ENCODE results near the gene TTC32. TPM values are rescaled to one million over a fixed set of nuclear protein-coding genes. Genes with fewer than 3 reads are reported as not detected.

Gene TTC32
- total RNA-seq, 1 donor = 9.9 TPM

GRCh38 chr2:19868224-19868623, 33.6 kb downstream of the TTC32 start:
- H3K4me3 ChIP-seq (ENCODE audit: low read depth, low read length) = peak overlapping the region; percentile 64
- TF ChIP-seq CTCF (IDR thresholded peaks at IDR 0.05; ENCODE audit: insufficient read depth, low read depth, low read length) = no peak
- no peak for DNase-seq (ENCODE audit: low read depth)

DNA sequence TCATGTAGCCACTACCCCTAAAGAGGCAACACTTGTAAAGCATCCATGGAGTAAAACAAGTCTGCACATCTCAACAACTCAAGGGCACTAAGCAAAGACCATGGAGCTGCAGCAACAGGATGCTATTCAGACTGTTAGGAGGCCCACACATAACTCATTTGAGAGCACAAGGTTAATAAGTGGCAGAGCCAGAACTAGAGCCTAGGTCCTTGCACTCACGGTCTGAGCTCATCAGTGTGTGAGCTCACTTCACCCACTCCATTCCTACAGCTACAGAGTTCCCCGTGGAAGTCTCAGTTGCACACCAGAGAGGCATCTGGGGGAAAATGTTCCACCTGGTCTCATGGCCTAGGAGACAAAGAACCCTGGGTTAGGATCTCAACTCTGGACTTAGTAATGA, 35.0 kb downstream of the TTC32 start:
- TF ChIP-seq CTCF (IDR thresholded peaks at IDR 0.05; ENCODE audit: insufficient read depth, low read depth, low read length) = no peak

GRCh38 chr2:19865151-19865550, 36.6 kb downstream of the TTC32 start:
- no peak overlapping the region for H3K4me3 ChIP-seq (ENCODE audit: low read depth, low read length)
- no peak for DNase-seq (ENCODE audit: low read depth)
- no peak for TF ChIP-seq CTCF (IDR thresholded peaks at IDR 0.05; ENCODE audit: insufficient read depth, low read depth, low read length)

More for the DNA sequence above, 35.0 kb downstream of the TTC32 start:
- H3K4me3 ChIP-seq (ENCODE audit: low read depth, low read length) = no peak overlapping the region
- no peak for DNase-seq (ENCODE audit: low read depth)

GRCh38 chr2:19864381-19864780, 37.4 kb downstream of the TTC32 start:
- no peak for DNase-seq (ENCODE audit: low read depth)
- TF ChIP-seq CTCF (IDR thresholded peaks at IDR 0.05; ENCODE audit: insufficient read depth, low read depth, low read length) = no peak
- H3K4me3 ChIP-seq (ENCODE audit: low read depth, low read length) = no peak overlapping the region

GRCh38 chr2:19863303-19864041, 38.3 kb downstream of the TTC32 start:
- peak; percentile 84 for TF ChIP-seq CTCF (IDR thresholded peaks at IDR 0.05; ENCODE audit: insufficient read depth, low read depth, low read length)
- DNase-seq (ENCODE audit: low read depth) = peak; percentile 42
- no peak overlapping the region for H3K4me3 ChIP-seq (ENCODE audit: low read depth, low read length)

DNA sequence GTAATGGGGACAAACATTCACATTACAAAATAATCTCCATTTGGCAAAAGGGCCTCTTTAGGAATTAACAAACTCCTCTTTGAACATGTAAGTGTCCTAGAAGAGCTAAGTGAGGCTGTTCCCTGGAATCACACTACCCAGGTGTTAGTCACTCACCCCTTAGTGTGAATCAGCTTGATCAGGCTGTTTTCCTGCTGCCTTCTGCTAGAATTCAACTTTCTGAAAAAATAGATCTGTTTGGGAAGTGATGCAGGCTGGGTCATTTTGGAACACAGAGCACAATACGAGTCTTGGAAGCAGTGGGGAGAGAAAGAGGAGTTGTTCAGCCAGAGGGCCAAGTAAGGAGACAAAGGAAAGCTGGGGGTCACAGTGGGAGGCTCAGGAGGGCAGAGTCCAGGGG, 40.0 kb downstream of the TTC32 start:
- no peak for TF ChIP-seq CTCF (IDR thresholded peaks at IDR 0.05; ENCODE audit: insufficient read depth, low read depth, low read length)
- no peak for DNase-seq (ENCODE audit: low read depth)
- H3K4me3 ChIP-seq (ENCODE audit: low read depth, low read length) = no peak overlapping the region

DNA sequence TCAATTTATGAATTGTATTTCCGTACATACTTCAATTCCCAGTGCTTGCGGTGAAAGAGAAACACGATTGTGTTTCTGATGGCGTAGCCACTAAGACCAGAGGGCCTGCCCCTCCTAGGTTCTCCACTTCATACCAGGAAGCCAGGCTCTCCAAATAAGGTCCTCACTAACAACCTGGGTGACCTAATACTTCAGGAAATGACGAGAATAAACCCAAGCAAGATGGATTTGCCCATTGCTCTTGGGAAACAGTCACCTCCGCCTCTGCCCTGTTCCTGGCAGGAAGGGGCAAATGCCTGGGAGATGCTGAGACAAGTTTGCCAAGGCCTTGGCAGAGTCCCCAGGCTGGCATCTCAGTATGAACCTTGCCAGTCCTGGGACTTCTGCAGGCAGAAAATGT, 41.8 kb downstream of the TTC32 start:
- no peak for TF ChIP-seq CTCF (IDR thresholded peaks at IDR 0.05; ENCODE audit: insufficient read depth, low read depth, low read length)
- H3K4me3 ChIP-seq (ENCODE audit: low read depth, low read length) = no peak overlapping the region
- DNase-seq (ENCODE audit: low read depth) = no peak
